Activated T-helper 1 cell treated with Interleukin-2 at 50 U/mL for 16 hours (primary cell): ENCODE results near the gene LCE4A.
"Not testable (repeated sequence)": the region's sequence is repeated elsewhere in the genome, so short reads cannot be mapped to it uniquely, and the experiment has no call there.

Experiments used
- DNase-seq: peaks from one replicate; pipeline ENCODE4 v3.0.0-alpha.2; 2020; ENCODE audit warnings: low read depth

The LCE4A gene

GRCh38 chr1:152707860-152708259 is at the start of gene LCE4A:
Gene LCE4A (plus strand): TSS chr1:152708160. CDS start chr1:152709076, 916 bp downstream.
- DNase-seq: no peak

- DNase-seq: no peak
Measured at GRCh38 chr1:152658649-152659048, 49.3 kb upstream of the LCE4A start.

- DNase-seq: no peak
Measured at GRCh38 chr1:152663098-152663497, 44.9 kb upstream of the LCE4A start, which contains the start of gene LCE2D. Gene LCE2D (plus strand): TSS chr1:152663380. CDS start chr1:152664106, 726 bp downstream.

GRCh38 chr1:152666171-152666570 is 41.8 kb upstream of the LCE4A start:
- not testable (repeated sequence) for DNase-seq

- no peak for DNase-seq
Measured at GRCh38 chr1:152667648-152668047, 40.3 kb upstream of the LCE4A start.

GRCh38 chr1:152673016-152673415 is 34.9 kb upstream of the LCE4A start:
- no peak for DNase-seq

GRCh38 chr1:152674983-152675382 is 33.0 kb upstream of the LCE4A start, which contains the start of gene LCE2C:
Gene LCE2C (plus strand): TSS chr1:152675279. CDS start chr1:152676016, 737 bp downstream.
- not testable (repeated sequence) for DNase-seq

- DNase-seq: no peak
Measured at GRCh38 chr1:152679459-152679858, 28.5 kb upstream of the LCE4A start.

GRCh38 chr1:152681616-152682015 is 26.3 kb upstream of the LCE4A start:
- no peak for DNase-seq

- no peak for DNase-seq
Measured at GRCh38 chr1:152683846-152684245, 24.1 kb upstream of the LCE4A start.

- not testable (repeated sequence) for DNase-seq
Measured at GRCh38 chr1:152685823-152686222, 22.1 kb upstream of the LCE4A start, which contains the start of gene LCE2B. Gene LCE2B (plus strand): TSS chr1:152686123. CDS start chr1:152686844, 721 bp downstream.

GRCh38 chr1:152697701-152698600 is 10.0 kb upstream of the LCE4A start, which contains the start of gene LCE2A:
Gene LCE2A (plus strand): TSS chr1:152698345. CDS start chr1:152698902, 557 bp downstream.
- DNase-seq: no peak

GRCh38 chr1:152699746-152700145 is 8.2 kb upstream of the LCE4A start:
- DNase-seq: no peak

- no peak for DNase-seq
Measured at GRCh38 chr1:152718238-152718637, 10.3 kb downstream of the LCE4A start.

GRCh38 chr1:152725261-152725660 is 17.3 kb downstream of the LCE4A start:
- no peak for DNase-seq

GRCh38 chr1:152728986-152729385 is 21.0 kb downstream of the LCE4A start:
- DNase-seq: no peak

- no peak for DNase-seq
Measured at GRCh38 chr1:152735648-152736047, 27.7 kb downstream of the LCE4A start.

- DNase-seq: no peak
Measured at GRCh38 chr1:152737997-152738396, 30.0 kb downstream of the LCE4A start.

GRCh38 chr1:152739841-152740240 is 31.9 kb downstream of the LCE4A start:
- no peak for DNase-seq

- DNase-seq: no peak
Measured at GRCh38 chr1:152741656-152742055, 33.7 kb downstream of the LCE4A start.

GRCh38 chr1:152743371-152744145 is 35.6 kb downstream of the LCE4A start:
- no peak for DNase-seq

- no peak for DNase-seq
Measured at GRCh38 chr1:152745289-152745704, 37.3 kb downstream of the LCE4A start.
